ENCODE data around the gene M1AP.

DNA sequence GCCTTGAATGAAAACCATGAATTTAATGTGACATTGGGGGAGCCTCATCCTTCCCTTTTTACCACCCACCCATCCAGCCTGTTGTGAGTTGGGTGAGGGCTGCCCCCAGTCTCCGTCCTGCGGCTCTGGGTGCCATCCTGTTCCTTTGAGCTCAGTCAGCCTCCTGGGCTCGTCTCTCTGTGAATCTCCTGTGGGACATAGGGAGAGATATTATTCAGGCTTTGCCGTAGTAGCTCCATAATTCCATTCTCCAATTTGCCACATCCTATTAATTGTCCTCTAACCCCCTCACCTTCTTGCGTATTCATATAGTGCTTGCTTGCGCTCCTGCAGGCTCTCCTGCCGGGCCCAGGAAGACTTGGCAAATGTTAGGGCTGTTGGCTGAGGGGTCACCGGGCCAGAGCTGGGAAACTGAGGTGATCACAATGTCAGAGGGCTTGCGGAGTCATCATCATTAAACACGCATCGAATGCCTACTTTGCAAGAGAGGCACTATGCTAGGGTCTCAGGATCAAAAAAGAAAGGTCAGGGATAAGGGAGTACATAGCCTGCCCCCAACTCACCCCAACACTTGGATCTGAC lies 121.4 kb downstream of the M1AP start:
- TF ChIP-seq, protein P1, sequence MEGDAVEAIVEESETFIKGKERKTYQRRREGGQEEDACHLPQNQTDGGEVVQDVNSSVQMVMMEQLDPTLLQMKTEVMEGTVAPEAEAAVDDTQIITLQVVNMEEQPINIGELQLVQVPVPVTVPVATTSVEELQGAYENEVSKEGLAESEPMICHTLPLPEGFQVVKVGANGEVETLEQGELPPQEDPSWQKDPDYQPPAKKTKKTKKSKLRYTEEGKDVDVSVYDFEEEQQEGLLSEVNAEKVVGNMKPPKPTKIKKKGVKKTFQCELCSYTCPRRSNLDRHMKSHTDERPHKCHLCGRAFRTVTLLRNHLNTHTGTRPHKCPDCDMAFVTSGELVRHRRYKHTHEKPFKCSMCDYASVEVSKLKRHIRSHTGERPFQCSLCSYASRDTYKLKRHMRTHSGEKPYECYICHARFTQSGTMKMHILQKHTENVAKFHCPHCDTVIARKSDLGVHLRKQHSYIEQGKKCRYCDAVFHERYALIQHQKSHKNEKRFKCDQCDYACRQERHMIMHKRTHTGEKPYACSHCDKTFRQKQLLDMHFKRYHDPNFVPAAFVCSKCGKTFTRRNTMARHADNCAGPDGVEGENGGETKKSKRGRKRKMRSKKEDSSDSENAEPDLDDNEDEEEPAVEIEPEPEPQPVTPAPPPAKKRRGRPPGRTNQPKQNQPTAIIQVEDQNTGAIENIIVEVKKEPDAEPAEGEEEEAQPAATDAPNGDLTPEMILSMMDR (conservative IDR thresholded peaks at IDR 0.05; ENCODE audit: low read depth, low read length): no peak
- no peak for TF ChIP-seq EZH2 (IDR thresholded peaks at IDR 0.05; ENCODE audit: low read length, unreplicated experiment)
